22Rv1 (cell line): ENCODE results near the gene LRRC14B.
A peak's percentile ranks its signal among the peaks of the same experiment; 100 is the strongest.
"Not testable (repeated sequence)": the region's sequence is repeated elsewhere in the genome, so short reads cannot be mapped to it uniquely, and the experiment has no call there.

Experiments used
- H3K27ac ChIP-seq: fragments of 450-650 bp; 2 replicates; pipeline ENCODE4 v1.5.1; 2017
- CTCF ChIP-seq: fragments of 450-650 bp; IDR thresholded peaks from 2 replicates; pipeline ENCODE4 v1.5.1; 2017; ENCODE audit warnings: mild to moderate bottlenecking
- ZFX ChIP-seq: fragments of 450-650 bp; IDR thresholded peaks from 2 replicates; pipeline ENCODE4 v1.6.1; 2017; ENCODE audit warnings: antibody characterized with exemption, borderline replicate concordance

Gene LRRC14B

GRCh38 chr5:217494-218456, 26.5 kb downstream of the LRRC14B start, which contains the start of the genes CCDC127 and SDHA:
CCDC127 (minus strand) TSS chr5:218153; CDS start chr5:216849, 1,304 bp downstream.
SDHA (plus strand) TSS chr5:218320; CDS start chr5:218356, 36 bp downstream.
- peak within 1 kb of the TSS; percentile 62 for H3K27ac ChIP-seq
- peak; percentile 75 for TF ChIP-seq CTCF

GRCh38 chr5:218457-219291, 27.4 kb downstream of the LRRC14B start:
- H3K27ac ChIP-seq, result peak overlapping the region; percentile 62
- TF ChIP-seq CTCF, result no peak
- no peak for TF ChIP-seq ZFX

- H3K27ac ChIP-seq, result no peak overlapping the region
- TF ChIP-seq ZFX (no peak), CTCF (no peak)
Observed at GRCh38 chr5:219460-219863, 28.2 kb downstream of the LRRC14B start.

- H3K27ac ChIP-seq, result no peak overlapping the region
- no peak for TF ChIP-seq ZFX
- TF ChIP-seq CTCF, result no peak
Observed at GRCh38 chr5:219991-220390, 28.7 kb downstream of the LRRC14B start.

DNA sequence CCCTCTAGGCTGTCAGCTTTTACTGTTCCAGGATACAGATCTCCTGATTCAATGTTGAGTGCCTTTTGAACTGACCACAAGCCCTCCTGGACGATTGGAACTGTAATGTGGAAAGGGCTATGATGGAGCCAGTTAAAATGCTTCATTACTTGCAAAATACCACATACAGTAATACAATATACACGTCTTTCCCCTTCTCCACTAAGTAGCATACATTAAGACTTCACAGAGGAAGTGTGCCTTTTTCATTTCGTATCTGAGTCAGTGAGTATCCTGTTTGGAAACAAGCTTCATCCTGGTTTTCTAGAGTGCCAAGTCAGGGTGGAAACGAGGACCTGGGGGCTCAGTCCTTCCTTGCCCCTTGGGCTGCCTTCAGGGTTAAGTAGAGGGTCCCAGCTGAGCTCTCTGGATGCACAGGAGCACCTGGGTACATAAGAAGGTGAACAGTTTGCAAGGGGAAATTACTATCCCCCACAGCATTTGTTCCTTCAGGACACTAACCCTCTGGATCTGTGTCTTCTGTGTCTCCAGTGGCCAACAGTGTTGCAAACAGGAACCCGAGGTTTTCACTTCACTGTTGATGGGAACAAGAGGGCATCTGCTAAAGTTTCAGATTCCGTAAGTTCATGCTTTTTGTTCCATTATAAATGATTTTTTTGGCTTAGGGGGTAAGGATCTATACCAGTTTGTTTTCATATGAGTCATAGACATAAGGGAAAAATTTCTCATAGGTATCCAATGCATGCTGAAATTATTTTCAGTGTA, 31.8 kb downstream of the LRRC14B start:
- not testable (repeated sequence) for H3K27ac ChIP-seq

- no peak overlapping the region for H3K27ac ChIP-seq
- no peak for TF ChIP-seq CTCF
Observed at GRCh38 chr5:223791-224190, 32.5 kb downstream of the LRRC14B start.

GRCh38 chr5:225334-225733, 34.0 kb downstream of the LRRC14B start:
- no peak for TF ChIP-seq ZFX
- TF ChIP-seq CTCF, result no peak
- H3K27ac ChIP-seq, result no peak overlapping the region

DNA sequence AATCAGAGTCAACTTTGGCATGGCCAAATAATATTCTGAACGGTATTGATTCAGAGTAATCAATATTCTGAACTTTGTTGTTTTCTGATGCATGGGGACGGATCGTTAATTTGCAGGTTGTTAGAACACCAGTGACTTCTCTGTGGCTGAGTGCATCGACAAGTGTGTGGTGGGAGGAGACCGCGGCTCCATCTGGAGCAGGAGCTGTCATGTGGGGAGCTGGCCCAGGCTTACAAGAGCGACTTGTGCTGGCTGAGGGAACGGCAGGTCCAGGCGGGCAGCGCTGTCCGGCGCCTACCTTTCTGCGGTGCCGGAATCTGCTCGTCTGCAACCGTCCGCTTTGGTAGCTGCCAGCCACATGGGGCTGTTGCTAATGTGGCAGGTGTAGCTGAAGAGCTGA, 36.1 kb downstream of the LRRC14B start:
- H3K27ac ChIP-seq, result not testable (repeated sequence)
